ENCODE data around the gene SMC5. TPM values are rescaled to one million over a fixed set of nuclear protein-coding genes. Genes with fewer than 3 reads are reported as not detected.
"Not testable (repeated sequence)": the region's sequence is repeated elsewhere in the genome, so short reads cannot be mapped to it uniquely, and the experiment has no call there.

The SMC5 gene
- 11.9 and 23.6 TPM in 2 replicates for total RNA-seq

- peak; percentile 45 for DNase-seq (ENCODE audit: extremely low read depth, low read depth, low spot score)
Observed at GRCh38 chr9:70258692-70259511, at the start of gene SMC5. Gene SMC5, plus strand, starts transcription at chr9:70258978. Its CDS starts 101 bp downstream, at chr9:70259079.

- DNase-seq (ENCODE audit: extremely low read depth, low read depth, low spot score) = no peak
Observed at GRCh38 chr9:70217029-70217428, 41.7 kb upstream of the SMC5 start.

- no peak for DNase-seq (ENCODE audit: extremely low read depth, low read depth, low spot score)
Observed at GRCh38 chr9:70218767-70219166, 40.0 kb upstream of the SMC5 start.

- DNase-seq (ENCODE audit: extremely low read depth, low read depth, low spot score) = no peak
Observed at GRCh38 chr9:70220216-70220615, 38.6 kb upstream of the SMC5 start.

GRCh38 chr9:70222354-70222753, 36.4 kb upstream of the SMC5 start:
- no peak for DNase-seq (ENCODE audit: extremely low read depth, low read depth, low spot score)

GRCh38 chr9:70228118-70228517, 30.7 kb upstream of the SMC5 start:
- no peak for DNase-seq (ENCODE audit: extremely low read depth, low read depth, low spot score)

- DNase-seq (ENCODE audit: extremely low read depth, low read depth, low spot score) = no peak
Observed at GRCh38 chr9:70228611-70229010, 30.2 kb upstream of the SMC5 start.

GRCh38 chr9:70229026-70229425, 29.8 kb upstream of the SMC5 start:
- no peak for DNase-seq (ENCODE audit: extremely low read depth, low read depth, low spot score)

GRCh38 chr9:70229579-70229978, 29.2 kb upstream of the SMC5 start:
- no peak for DNase-seq (ENCODE audit: extremely low read depth, low read depth, low spot score)

- DNase-seq (ENCODE audit: extremely low read depth, low read depth, low spot score) = no peak
Observed at GRCh38 chr9:70232476-70232875, 26.3 kb upstream of the SMC5 start.

- not testable (repeated sequence) for DNase-seq (ENCODE audit: extremely low read depth, low read depth, low spot score)
Observed at GRCh38 chr9:70234208-70234607, 24.6 kb upstream of the SMC5 start.

GRCh38 chr9:70245952-70246351, 12.8 kb upstream of the SMC5 start:
- DNase-seq (ENCODE audit: extremely low read depth, low read depth, low spot score) = not testable (repeated sequence)

GRCh38 chr9:70250221-70250620, 8.6 kb upstream of the SMC5 start:
- no peak for DNase-seq (ENCODE audit: extremely low read depth, low read depth, low spot score)

GRCh38 chr9:70255486-70255885, 3.3 kb upstream of the SMC5 start:
- DNase-seq (ENCODE audit: extremely low read depth, low read depth, low spot score) = no peak

- DNase-seq (ENCODE audit: extremely low read depth, low read depth, low spot score) = no peak
Observed at GRCh38 chr9:70256123-70256551, 2.6 kb upstream of the SMC5 start.

GRCh38 chr9:70257502-70257901, 1.3 kb upstream of the SMC5 start:
- DNase-seq (ENCODE audit: extremely low read depth, low read depth, low spot score) = no peak

- peak; percentile 10 for DNase-seq (ENCODE audit: extremely low read depth, low read depth, low spot score)
Observed at GRCh38 chr9:70257991-70258691, 637 bp upstream of the SMC5 start.

GRCh38 chr9:70259512-70259802, 679 bp downstream of the SMC5 start:
- DNase-seq (ENCODE audit: extremely low read depth, low read depth, low spot score) = no peak

- DNase-seq (ENCODE audit: extremely low read depth, low read depth, low spot score) = no peak
Observed at GRCh38 chr9:70260007-70260443, 1.2 kb downstream of the SMC5 start.

- DNase-seq (ENCODE audit: extremely low read depth, low read depth, low spot score) = no peak
Observed at GRCh38 chr9:70260606-70261005, 1.8 kb downstream of the SMC5 start.

GRCh38 chr9:70261131-70261870, 2.5 kb downstream of the SMC5 start:
- DNase-seq (ENCODE audit: extremely low read depth, low read depth, low spot score) = no peak

- DNase-seq (ENCODE audit: extremely low read depth, low read depth, low spot score) = no peak
Observed at GRCh38 chr9:70262366-70262765, 3.6 kb downstream of the SMC5 start.

All from glomerular endothelial cell (primary cell).